Aorta (tissue), 5 donors: ENCODE data around the gene DND1. TPM values are rescaled to one million over a fixed set of nuclear protein-coding genes. Genes with fewer than 3 reads are reported as not detected.
"Not testable (repeated sequence)": the region's sequence is repeated elsewhere in the genome, so short reads cannot be mapped to it uniquely, and the experiment has no call there.

ENCODE experiments used
- ATAC-seq: fragments of 200-7000 bp; cut with Tn5 transposase; one replicate; pipeline ENCODE4 v1.9.1; 2022; ENCODE audit warnings: moderate library complexity; ENCODE audit not compliant: low FRiP score
- DNase-seq, 2 donors: peaks; one replicate each; pipeline ENCODE4 v3.0.0-alpha.2; 2020
- H3K27ac ChIP-seq, 2 donors: one replicate each; pipeline ENCODE4 v1.5.1; 2013; ENCODE audit warnings: low read length in 2 of 2, mild to moderate bottlenecking in 2 of 2, moderate library complexity in 2 of 2, control low read depth in 1 of 2, inconsistent platforms in 1 of 2, low read depth in 1 of 2
- H3K27me3 ChIP-seq, 2 donors: one replicate each; pipeline ENCODE4 v1.6.1; 2013; ENCODE audit warnings: control low read depth in 1 of 2, low read length in 1 of 2, mild to moderate bottlenecking in 1 of 2, moderate library complexity in 1 of 2; ENCODE audit not compliant: insufficient read depth in 2 of 2, control insufficient read depth in 1 of 2
- H3K36me3 ChIP-seq, 2 donors: one replicate each; pipeline ENCODE4 v1.6.1; 2013; ENCODE audit warnings: control low read depth in 1 of 2, low read length in 1 of 2, mild to moderate bottlenecking in 1 of 2; ENCODE audit not compliant: insufficient read depth in 2 of 2, control insufficient read depth in 1 of 2
- H3K4me1 ChIP-seq, 2 donors: one replicate each; pipeline ENCODE4 v1.6.1; 2013; ENCODE audit warnings: low read length in 2 of 2, control low read depth in 1 of 2, mild to moderate bottlenecking in 1 of 2, moderate library complexity in 1 of 2; ENCODE audit not compliant: insufficient read depth in 2 of 2, control insufficient read depth in 1 of 2
- H3K4me3 ChIP-seq, 2 donors: one replicate each; pipeline ENCODE4 v1.5.1; 2013; ENCODE audit warnings: low read length in 2 of 2, control low read depth in 1 of 2, mild to moderate bottlenecking in 1 of 2
- H3K9me3 ChIP-seq: one replicate; pipeline ENCODE4 v1.6.1; 2013; ENCODE audit warnings: mild to moderate bottlenecking, low read length; ENCODE audit not compliant: control insufficient read depth
- WGBS, 2 donors: extraction: QIAGEN DNeasy Blood & Tissue Kit; methylation state at CpG; one replicate each; pipeline ENCODE4 v1.1.7; 2013; 5-methylcytosine and 5-hydroxymethylcytosine counted together
- intact Hi-C, 2 donors: fragments of 100-400 bp; cut with DNase I; formaldehyde crosslinking; loops; one replicate each; pipeline versions ENCODE4 v1.14.2 to v1.15.0; 2022
- polyA plus RNA-seq, 2 donors: library from polyadenylated mRNA; stranded (reverse); fragments of 200-250 nt; gene quantifications; one replicate each; pipeline ENCODE4 v1.2.3, GENCODE V29; 2013
- total RNA-seq, 2 donors: library from RNA; stranded (reverse); fragmentation: NEBNext Ultra II Directional; extraction: Animal tissue kit (Norgen Biotek cat#: 25700); gene quantifications; one replicate each; pipeline ENCODE4 v1.2.1, GENCODE V29; 2021
- donor health status: healthy with polysubstance abuse.
- donor health status: Bipolar disorder and iron deficiency.
- donor health status: DM: no; HTN: no; CAD: no.
- donor health status: DM: no; HTN: no; CAD: no.
- donor health status: DM: yes; HTN: yes; CAD: no.

The DND1 gene
- total and polyA plus RNA-seq, 4 donors: 0.84 to 2.1 (median 1.3) TPM; not detected in 1

DNA sequence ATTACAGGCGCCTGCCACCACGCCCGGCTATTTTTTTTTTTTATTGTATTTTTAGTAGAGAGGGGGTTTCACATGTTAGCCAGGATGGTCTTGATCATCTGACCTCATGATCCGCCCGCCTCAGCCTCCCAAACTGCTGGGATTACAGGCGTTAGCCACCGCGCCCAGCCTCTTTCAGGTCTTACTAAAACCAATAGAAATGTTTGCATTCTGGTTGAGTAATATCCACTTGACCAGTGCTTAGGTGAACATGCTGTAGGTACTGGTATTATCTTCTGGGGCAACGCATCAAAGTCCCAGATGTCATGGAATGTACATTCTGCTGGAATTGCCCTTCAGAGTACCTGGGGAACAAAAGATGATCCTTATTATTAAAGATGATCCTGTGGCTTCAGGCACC, 35.4 kb upstream of the DND1 start:
- H3K36me3 ChIP-seq, DNase-seq, H3K9me3 ChIP-seq, H3K4me3 ChIP-seq, H3K4me1 ChIP-seq, H3K27me3 ChIP-seq, H3K27ac ChIP-seq, ATAC-seq: not testable (repeated sequence)
- WGBS, 2 donors: 90 to 91% methylated on average over 9 of the region's 9 CpGs
- intact Hi-C loops: loop anchor here in 1 of 2 donors (10.0 kb wide), 2 partner anchors 64 to 144 kb away; partner anchors contain the start of genes APBB3, IK, NDUFA2 and SLC35A4

DNA sequence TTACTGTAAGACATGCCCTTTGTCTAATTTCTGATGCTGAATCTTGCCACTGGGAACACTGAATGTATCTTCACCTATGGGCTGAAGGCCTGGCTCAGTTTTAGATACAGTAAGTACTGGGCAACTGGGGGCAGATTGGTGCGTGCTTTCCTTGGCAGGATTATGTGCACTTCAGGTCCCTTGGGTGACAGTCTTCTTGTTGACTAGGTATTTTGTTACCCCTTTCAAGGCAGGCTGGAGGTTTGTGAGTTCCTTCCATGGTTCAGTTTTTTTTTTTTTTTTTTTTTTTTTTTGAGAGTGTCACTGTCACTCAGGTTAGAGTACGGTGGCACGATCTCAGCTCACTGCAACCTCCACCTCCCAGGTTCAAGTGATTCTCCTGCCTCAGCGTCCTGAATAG, 34.4 kb upstream of the DND1 start:
- Histone ChIP-seq H3K27me3 (no peaks in the 10 kb centered on the region), H3K27ac (no peak overlapping the region), H3K4me1 (no peaks in the 10 kb centered on the region), H3K4me3 (no peak overlapping the region), H3K9me3 (no peaks in the 10 kb centered on the region), H3K36me3 (peaks cover 7 to 9% of the 10 kb centered on the region in 2 donors)
- intact Hi-C loops: loop anchor here in 1 of 2 donors (10.0 kb wide), 2 partner anchors 63 to 143 kb away; partner anchors contain the start of genes APBB3, IK, NDUFA2 and SLC35A4
- WGBS, 2 donors: 89 to 92% methylated on average over 4 of the region's 4 CpGs
- DNase-seq: no peak
- no peak for ATAC-seq

DNA sequence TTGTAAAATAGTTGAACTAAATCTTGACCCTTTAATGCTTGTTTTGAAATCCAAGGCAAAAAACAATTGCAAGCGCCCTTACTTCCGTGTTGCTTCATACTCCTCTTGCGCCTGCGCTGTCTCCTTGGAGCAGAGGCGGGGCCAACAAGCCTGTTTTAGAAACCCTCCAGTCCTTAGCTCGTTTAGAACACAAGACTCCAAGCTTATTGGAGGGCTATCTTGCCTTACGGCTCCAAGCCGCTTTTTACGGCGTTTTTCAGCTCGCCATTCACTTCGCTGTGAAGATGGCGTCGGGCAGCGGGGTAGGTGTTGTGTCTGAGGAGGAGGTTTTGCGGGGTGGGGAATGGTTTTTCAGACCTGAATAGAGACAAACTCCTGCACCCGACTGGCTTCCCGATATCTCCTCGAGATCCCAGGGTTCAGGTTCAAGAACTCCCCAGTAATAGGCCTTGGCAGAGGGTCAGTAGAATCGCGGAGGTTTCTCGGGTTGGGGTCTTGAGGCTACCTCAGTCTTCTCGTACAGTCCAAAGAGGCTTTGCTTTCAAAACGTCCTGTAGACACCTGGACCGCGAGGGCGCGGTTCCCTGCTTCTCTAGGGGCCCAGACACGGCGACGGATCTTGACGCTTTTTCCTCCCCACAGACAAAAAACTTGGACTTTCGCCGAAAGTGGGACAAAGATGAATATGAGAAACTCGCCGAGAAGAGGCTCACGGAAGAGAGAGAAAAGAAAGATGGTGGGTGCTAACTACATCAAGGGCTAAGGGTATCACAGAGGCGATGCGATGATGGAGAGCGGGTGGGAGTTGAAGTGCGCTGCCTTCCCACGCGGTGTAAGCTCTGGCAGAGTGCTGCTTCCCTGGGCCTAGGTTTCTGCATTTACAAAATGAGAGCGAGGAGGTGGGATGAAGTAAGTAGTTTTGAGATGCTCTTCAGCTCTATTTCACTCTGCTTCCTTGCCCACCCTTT, 27.1 kb upstream of the DND1 start, which contains the start of gene ZMAT2:
ZMAT2 (plus strand) TSS at position 271 of the 968 bp plus-strand sequence; CDS start at position 285, 14 bp downstream.
- peak; percentile 97 for DNase-seq
- intact Hi-C loops: loop anchor here in 1 of 2 donors (10.0 kb wide), 2 partner anchors 56 to 136 kb away; partner anchors contain the start of genes APBB3, IK, NDUFA2 and SLC35A4

DNA sequence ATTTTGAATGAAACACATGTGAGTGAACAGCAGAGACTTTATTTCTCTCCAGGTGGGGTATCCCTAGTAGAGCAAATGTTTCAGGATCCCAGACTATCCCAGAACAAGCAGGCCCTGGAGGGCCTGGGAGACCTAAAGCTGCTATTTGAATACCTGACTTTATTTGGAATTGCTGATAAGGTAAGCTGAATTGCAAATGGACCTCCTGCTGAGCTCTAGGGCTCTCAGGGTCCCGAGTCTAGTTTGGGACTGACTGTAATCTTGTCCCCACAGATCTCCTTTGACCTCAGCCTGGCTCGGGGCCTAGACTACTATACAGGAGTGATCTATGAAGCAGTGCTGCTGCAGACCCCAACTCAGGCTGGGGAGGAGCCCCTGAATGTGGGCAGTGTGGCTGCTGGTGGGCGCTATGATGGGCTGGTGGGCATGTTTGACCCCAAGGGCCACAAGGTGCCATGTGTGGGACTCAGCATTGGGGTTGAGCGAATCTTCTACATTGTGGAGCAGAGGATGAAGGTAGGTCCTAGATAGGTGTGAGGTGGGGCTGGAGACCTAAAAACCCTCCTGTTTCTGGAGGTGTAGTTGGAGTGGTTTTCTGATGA, 23.6 kb upstream of the DND1 start:
- DNase-seq: no peak
- peaks cover 15 to 18% of the 10 kb centered on the region in 2 donors for H3K36me3 ChIP-seq
- no peak for ATAC-seq

More for the DNA sequence above, 27.1 kb upstream of the DND1 start, which contains the start of gene ZMAT2:
- peak; percentile 98 for ATAC-seq
- 1% methylated on average over 44 of the region's 44 CpGs for WGBS, 2 donors
- H3K36me3 ChIP-seq: peaks cover 18 to 21% of the 10 kb centered on the region in 2 donors
- peak within 1 kb of the TSS; percentile 80 to 96 for H3K4me3 ChIP-seq
- H3K4me1 ChIP-seq: no peaks in the 10 kb centered on the region
- no peaks in the 10 kb centered on the region for H3K9me3 ChIP-seq
- peak within 1 kb of the TSS in 1 of 2 donors; percentile 82 for H3K27ac ChIP-seq
- H3K27me3 ChIP-seq: no peaks in the 10 kb centered on the region

DNA sequence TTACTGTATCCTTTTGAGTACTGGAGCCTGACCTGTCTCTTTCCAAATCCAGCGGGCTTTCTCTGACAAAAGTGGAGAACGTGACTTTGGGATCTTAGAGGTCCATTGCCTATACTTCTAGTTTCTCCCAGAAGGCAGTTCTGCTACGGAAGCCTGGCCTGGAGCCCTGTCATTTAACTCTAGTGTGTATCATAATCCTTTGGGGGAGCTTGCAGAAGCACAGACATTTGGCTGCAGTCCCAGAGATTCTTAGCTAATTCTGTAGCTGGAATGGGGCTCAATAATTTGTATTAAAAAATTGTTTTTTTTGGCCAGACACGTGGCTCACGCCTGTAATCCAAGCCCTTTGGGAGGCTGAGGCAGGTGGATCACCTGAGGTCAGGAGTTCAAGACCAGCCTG, 20.9 kb upstream of the DND1 start:
- H3K4me3 ChIP-seq: no peak overlapping the region
- peaks cover 15 to 18% of the 10 kb centered on the region in 2 donors for H3K36me3 ChIP-seq
- no peak for ATAC-seq
- no peak overlapping the region for H3K27ac ChIP-seq
- H3K27me3 ChIP-seq: no peaks in the 10 kb centered on the region
- H3K9me3 ChIP-seq: no peaks in the 10 kb centered on the region
- no peak for DNase-seq
- intact Hi-C loops: loop anchor here in 1 of 2 donors (5.0 kb wide), 1 partner anchor 47 kb away; the partner anchor contains the start of genes IK and NDUFA2
- peaks cover 0 to 3% of the 10 kb centered on the region in 2 donors for H3K4me1 ChIP-seq
- whole genome bisulfite sequencing, 2 donors: 45% methylated on average over 5 of the region's 5 CpGs

More for the DNA sequence above, 23.6 kb upstream of the DND1 start:
- WGBS, 2 donors: 91 to 97% methylated on average over 4 of the region's 4 CpGs
- H3K4me3 ChIP-seq: no peak overlapping the region
- no peaks in the 10 kb centered on the region for H3K4me1 ChIP-seq
- intact Hi-C loops: no loop called here
- H3K27me3 ChIP-seq: no peaks in the 10 kb centered on the region
- no peak overlapping the region for H3K27ac ChIP-seq
- no peaks in the 10 kb centered on the region for H3K9me3 ChIP-seq

DNA sequence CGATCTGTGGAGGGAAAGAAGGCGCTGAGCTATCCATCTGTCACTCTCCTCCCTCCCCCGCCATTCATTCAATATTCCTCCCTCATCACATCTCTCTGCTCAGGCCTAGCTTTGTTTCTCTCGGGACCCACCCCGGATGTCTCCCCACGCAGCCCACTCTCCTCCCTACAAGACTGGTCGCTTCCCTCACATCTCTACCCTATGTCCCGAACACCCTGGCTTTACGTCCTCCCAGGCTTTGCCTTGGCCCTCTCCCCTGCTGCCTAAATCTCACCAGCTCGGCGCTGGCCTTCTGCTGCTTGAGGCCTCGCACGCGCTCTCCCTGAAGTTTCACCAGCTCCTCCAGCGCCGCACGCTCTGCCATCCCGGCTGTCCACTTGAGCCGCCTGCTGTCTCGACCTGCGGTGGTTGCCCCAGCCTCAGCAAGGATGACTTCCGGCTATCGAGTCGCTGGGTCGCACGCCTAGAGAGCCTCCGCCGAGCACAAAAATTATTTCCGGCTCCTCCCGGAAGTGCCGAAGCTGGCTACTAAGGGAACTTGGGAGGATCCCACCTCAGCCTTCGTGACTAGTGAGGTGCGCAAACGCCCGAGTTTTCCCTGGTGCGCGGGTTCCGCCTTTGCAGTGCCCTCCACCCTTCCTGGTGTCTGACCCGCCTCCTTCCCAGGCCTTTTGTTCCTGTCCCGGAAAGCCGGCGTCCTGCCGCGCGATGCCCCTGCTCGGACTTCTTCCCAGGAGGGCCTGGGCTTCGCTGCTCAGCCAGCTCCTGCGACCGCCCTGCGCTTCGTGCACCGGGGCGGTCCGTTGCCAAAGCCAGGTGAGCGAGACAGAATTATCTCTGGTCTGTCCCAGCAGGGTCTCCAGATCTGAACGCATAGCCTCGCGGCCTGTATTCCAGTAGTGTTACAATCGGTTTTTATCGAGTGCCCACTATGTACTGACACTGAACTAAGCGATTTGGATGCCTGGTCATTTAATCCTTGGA, 17.9 kb upstream of the DND1 start, which contains the start of the genes HARS1 and HARS2:
HARS1 (minus strand) TSS at position 430 of the 984 bp plus-strand sequence; CDS start at position 364, 66 bp downstream.
HARS2 (plus strand) TSS at position 515 of the 984 bp plus-strand sequence; CDS start at position 709, 194 bp downstream.
- H3K27me3 ChIP-seq: no peaks in the 10 kb centered on the region
- intact Hi-C loops: loop anchor here (1.0 to 5.0 kb wide), 3 partner anchors 8 to 44 kb away; partner anchors contain the start of genes IK (in 1 of the 2) and NDUFA2 (in 1 of the 2)
- ATAC-seq (peak; percentile 97), DNase-seq (peak; percentile 94 to 95)
- peaks cover 0 to 7% of the 10 kb centered on the region in 2 donors for H3K36me3 ChIP-seq
- WGBS, 2 donors: 0% methylated on average over 58 to 61 of the region's 61 CpGs
- H3K4me1 ChIP-seq: peaks cover 0 to 3% of the 10 kb centered on the region in 2 donors
- peak within 1 kb of the TSS; percentile 59 to 93 for H3K4me3 ChIP-seq
- H3K9me3 ChIP-seq: no peaks in the 10 kb centered on the region
- H3K27ac ChIP-seq: peak within 1 kb of the TSS in 1 of 2 donors; percentile 82

DNA sequence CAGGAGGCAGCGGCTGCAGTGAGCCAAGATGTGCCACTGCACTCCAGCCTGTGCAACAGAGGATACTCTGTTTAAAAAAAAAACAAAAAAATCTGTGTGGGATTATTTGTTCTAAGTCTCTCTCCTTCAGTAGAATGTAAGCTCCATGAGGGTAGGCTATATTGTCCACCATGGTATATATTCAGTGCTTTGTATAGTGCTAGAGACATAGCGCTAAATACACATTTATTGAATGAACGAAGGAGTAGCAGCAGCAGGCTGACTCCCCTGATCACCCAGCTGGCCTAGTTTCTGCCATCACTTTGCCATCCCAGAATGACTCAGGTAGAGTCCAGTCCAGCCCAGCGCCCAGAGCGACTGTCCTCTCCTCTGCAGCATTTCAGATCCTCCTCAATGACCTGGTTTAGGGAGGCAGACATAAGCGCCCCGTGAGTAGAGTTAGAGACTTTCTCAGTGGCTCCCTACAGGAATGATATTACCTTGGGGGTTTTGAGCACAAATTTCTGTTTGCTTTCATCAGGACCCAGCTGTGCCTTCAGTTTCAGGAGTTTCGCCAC, 17.1 kb upstream of the DND1 start:
- DNase-seq (no peak), ATAC-seq (no peak)
- Histone ChIP-seq H3K4me1 (peaks cover 0 to 3% of the 10 kb centered on the region in 2 donors), H3K27me3 (no peaks in the 10 kb centered on the region), H3K4me3 (peak overlapping the region; percentile 43 to 93), H3K9me3 (no peaks in the 10 kb centered on the region), H3K36me3 (peaks cover 0 to 4% of the 10 kb centered on the region in 2 donors), H3K27ac (peak overlapping the region in 1 of 2 donors; percentile 33)
- intact Hi-C loops: loop anchor here in 1 of 2 donors (5.0 kb wide), 1 partner anchor 43 kb away; the partner anchor contains the start of genes IK and NDUFA2
- WGBS, 2 donors: 51 to 54% methylated on average over 8 of the region's 8 CpGs
